T-helper 1 cell (primary cell): Measurements from ENCODE around the gene HM13.
"Not testable (repeated sequence)": the region's sequence is repeated elsewhere in the genome, so short reads cannot be mapped to it uniquely, and the experiment has no call there.

Experiments
- DNase-seq, 5 donors: peaks; one replicate each; pipeline ENCODE4 v3.0.0-alpha.2; 2012 to 2020

Gene HM13

GRCh38 chr20:31568041-31568731 is 53.9 kb downstream of the HM13 start:
- DNase-seq = no peak

- no peak for DNase-seq
Observed at GRCh38 chr20:31568773-31569162, 54.5 kb downstream of the HM13 start.

GRCh38 chr20:31569163-31570020 is 55.1 kb downstream of the HM13 start:
- peak; percentile 29 to 58 (median 38) for DNase-seq

- no peak for DNase-seq
Observed at GRCh38 chr20:31570021-31570463, 55.8 kb downstream of the HM13 start.

- no peak for DNase-seq
Observed at GRCh38 chr20:31570735-31571617, 56.7 kb downstream of the HM13 start.

GRCh38 chr20:31572042-31572700 is 57.9 kb downstream of the HM13 start:
- DNase-seq = no peak

GRCh38 chr20:31572701-31573554 is 58.7 kb downstream of the HM13 start:
- peak; percentile 75 to 88 (median 81) for DNase-seq

GRCh38 chr20:31573555-31574321 is 59.5 kb downstream of the HM13 start:
- DNase-seq = no peak

- DNase-seq = not testable (repeated sequence)
Observed at GRCh38 chr20:31574986-31575385, 60.7 kb downstream of the HM13 start.

GRCh38 chr20:31576751-31577150 is 62.5 kb downstream of the HM13 start:
- no peak for DNase-seq

- DNase-seq = no peak
Observed at GRCh38 chr20:31577194-31577593, 63.0 kb downstream of the HM13 start.

- no peak for DNase-seq
Observed at GRCh38 chr20:31578448-31579138, 64.4 kb downstream of the HM13 start.

- no peak for DNase-seq
Observed at GRCh38 chr20:31579245-31579644, 65.0 kb downstream of the HM13 start.

- not testable (repeated sequence) for DNase-seq
Observed at GRCh38 chr20:31579941-31580651, 65.9 kb downstream of the HM13 start.

GRCh38 chr20:31580706-31581105 is 66.5 kb downstream of the HM13 start:
- no peak for DNase-seq

- DNase-seq = no peak
Observed at GRCh38 chr20:31581391-31581790, 67.1 kb downstream of the HM13 start.

GRCh38 chr20:31587545-31588389 is 73.5 kb downstream of the HM13 start:
- no peak for DNase-seq

GRCh38 chr20:31590717-31591225 is 76.5 kb downstream of the HM13 start:
- no peak for DNase-seq
